Camera-type eye (tissue), 1 donor: Measurements from ENCODE around the gene EDC3. TPM values are rescaled to one million over a fixed set of nuclear protein-coding genes. Genes with fewer than 3 reads are reported as not detected.

ENCODE experiments used
- total RNA-seq: library from RNA; depleted of rRNA; stranded (reverse); fragments of >200 nt; gene quantifications from one replicate; pipeline ENCODE4 v1.2.3, GENCODE V29; 2014

Gene EDC3, protein sequence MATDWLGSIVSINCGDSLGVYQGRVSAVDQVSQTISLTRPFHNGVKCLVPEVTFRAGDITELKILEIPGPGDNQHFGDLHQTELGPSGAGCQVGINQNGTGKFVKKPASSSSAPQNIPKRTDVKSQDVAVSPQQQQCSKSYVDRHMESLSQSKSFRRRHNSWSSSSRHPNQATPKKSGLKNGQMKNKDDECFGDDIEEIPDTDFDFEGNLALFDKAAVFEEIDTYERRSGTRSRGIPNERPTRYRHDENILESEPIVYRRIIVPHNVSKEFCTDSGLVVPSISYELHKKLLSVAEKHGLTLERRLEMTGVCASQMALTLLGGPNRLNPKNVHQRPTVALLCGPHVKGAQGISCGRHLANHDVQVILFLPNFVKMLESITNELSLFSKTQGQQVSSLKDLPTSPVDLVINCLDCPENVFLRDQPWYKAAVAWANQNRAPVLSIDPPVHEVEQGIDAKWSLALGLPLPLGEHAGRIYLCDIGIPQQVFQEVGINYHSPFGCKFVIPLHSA
- total RNA-seq = 27.1 TPM

GRCh38 chr15:74695597-74696397, at the start of gene EDC3:
EDC3 (minus strand) TSS chr15:74696024; CDS start chr15:74675124, 20,900 bp downstream.

DNA sequence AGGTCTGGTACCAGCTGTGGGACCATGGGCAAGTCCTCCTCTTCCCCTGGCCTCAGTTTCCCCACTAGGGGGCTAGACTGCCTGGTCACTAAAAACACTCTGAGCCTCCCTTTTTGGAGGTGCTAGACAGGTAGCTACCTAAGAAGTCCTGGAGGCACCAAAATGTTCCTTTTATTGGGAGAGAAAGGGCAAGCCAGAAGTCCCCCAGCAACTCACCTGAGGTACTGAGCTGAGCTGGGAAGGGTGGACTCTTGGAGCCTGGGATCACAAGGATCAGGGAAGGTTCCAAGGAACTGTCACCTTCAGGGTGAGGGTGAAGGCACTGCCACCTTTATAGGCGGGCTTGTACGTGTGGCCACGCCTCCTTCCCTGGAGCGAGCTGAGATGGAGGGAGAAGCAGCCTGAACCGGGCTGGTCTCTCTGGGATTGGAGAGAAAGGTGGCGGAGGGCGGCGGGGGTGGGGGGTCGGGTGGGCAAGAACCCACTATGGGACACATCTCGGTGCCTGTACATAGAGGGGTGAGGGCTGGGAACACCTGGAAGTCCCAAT, 29.5 kb upstream of the EDC3 start, which contains the start of gene CYP1A1:
Gene CYP1A1, minus strand, starts transcription at position 304 of the 550 bp plus-strand sequence. CDS start 2,431 bp downstream, outside the sequence.

DNA sequence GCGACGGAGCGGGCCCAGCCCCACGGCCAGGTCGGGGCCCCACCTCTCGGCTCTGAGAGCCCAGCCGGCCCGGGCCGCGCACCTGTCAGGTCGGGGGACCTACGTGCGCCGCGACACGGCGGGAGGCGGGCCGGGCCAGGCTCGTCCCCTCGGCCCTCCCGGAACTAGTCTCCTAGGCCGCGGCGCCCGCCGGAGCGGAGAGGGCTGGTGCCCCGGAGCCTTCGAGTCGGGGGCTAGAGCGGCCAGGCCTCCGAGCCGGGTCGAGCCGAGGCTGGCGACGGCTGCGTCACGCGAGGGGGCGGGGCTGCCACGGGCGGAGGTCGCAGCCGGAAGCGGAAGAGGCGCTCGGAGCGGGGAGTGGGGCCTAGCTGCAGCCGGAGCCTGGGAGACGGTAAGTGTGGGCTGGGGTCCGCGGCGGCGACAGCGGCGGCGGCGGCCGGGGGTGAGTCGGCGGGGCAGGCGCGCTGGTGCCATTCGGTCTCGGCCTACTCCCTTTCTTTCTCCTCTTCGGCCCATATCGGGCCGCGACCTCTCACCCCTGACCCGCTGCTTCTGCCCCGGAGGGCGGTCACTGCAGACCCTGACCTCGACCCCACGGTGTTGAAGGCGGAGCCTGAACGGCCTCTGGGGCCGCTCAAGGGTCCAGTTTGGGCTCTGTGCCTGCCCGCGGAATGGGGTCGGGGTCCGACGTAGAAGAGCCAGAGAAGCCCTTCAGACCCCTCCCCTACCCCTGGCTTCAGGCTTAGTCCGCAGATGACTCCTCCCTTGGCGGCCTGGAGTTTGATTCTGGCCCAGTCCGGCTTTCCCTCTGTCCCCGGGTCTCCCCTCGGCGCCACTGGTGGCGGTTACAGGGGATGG, 80.1 kb downstream of the EDC3 start, which contains the start of gene CLK3:
Gene CLK3, plus strand, starts transcription at position 329 of the 858 bp plus-strand sequence. CDS start 3,361 bp downstream, outside the sequence.

Other genes with a start within 250 kb of the EDC3 start
- gene UBL7, start 234.9 kb downstream of the EDC3 start, total RNA-seq = 44.8 TPM
- gene ARID3B, start 154.8 kb downstream of the EDC3 start, total RNA-seq = 27.1 TPM
- gene CLK3, start 80.2 kb downstream of the EDC3 start, total RNA-seq = 142 TPM
- 0.55 TPM for gene CYP1A1, start 29.5 kb upstream of the EDC3 start, total RNA-seq
- not detected for gene CYP1A2, start 52.8 kb upstream of the EDC3 start, total RNA-seq
- 39.9 TPM for gene CSK, start 86.1 kb upstream of the EDC3 start, total RNA-seq
- gene LMAN1L, start 116.8 kb upstream of the EDC3 start, total RNA-seq = 3.0 TPM
- 42.8 TPM for gene CPLX3, start 130.6 kb upstream of the EDC3 start, total RNA-seq
- gene ULK3, start 147.1 kb upstream of the EDC3 start, total RNA-seq = 72.3 TPM
- gene SCAMP2, start 177.3 kb upstream of the EDC3 start, total RNA-seq = 30.4 TPM
- gene MPI, start 194.0 kb upstream of the EDC3 start, total RNA-seq = 106 TPM
- 75.3 TPM for gene FAM219B, start 210.8 kb upstream of the EDC3 start, total RNA-seq
- 56.7 TPM for gene COX5A, start 242.0 kb upstream of the EDC3 start, total RNA-seq